Fibroblast of the conjunctiva (primary cell): ENCODE measurements around the gene CT83.

Experiments
- DNase-seq: peaks from one replicate; pipeline ENCODE4 v3.0.0-alpha.2; 2010; ENCODE audit warnings: low read depth

Gene CT83

GRCh38 chrX:116462822-116463221, at the start of gene CT83:
Gene CT83, minus strand, starts transcription at chrX:116462976. Its CDS starts 120 bp downstream, at chrX:116462856.
- DNase-seq, result peak; percentile 18

GRCh38 chrX:116499780-116500179, 37.0 kb upstream of the CT83 start:
- peak; percentile 28 for DNase-seq

DNA sequence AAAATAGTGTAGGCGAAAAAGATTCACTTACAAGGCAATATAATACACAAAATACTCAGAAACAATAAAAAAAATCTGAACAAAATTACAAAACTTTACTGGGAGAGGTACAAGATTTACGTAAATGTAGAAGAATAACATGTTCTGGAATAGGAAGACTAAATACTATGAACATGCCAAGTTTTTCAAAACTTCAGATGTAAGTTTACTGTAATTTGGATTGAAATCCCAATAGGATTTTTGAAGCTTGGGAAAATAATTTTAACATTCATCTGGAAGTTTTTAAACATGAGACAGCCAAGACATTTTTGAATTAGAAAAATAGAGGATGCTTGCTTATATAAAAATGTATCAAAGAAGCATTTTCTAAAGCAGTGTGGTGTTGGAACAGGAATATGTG, 30.5 kb upstream of the CT83 start:
- no peak for DNase-seq

DNA sequence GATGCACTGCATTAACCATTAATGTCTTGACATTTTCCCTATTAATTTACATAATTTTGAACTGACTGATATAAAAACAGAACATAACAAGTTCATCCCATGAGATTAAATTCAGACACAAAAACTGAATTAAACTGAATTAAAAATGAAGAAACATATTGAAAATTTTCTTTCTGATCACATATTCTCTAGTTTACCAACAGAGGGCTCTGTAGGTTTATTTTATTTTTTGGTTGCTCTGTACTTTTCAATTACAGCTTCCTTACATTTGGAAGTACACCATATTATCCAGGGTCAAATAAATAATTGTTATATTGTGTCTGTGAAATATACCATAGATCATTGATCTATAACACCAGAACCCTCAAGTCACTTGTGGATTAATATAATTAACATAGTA, 27.3 kb upstream of the CT83 start:
- DNase-seq, result no peak

- no peak for DNase-seq
These were observed 17.3 kb upstream of the CT83 start for GRCh38 chrX:116480059-116480458.

- DNase-seq, result no peak
These were observed 13.6 kb downstream of the CT83 start for GRCh38 chrX:116449156-116449555.

GRCh38 chrX:116436358-116436816, 26.4 kb downstream of the CT83 start, which contains the start of gene SLC6A14:
Gene SLC6A14, plus strand, starts transcription at chrX:116436606. Its CDS starts 104 bp downstream, at chrX:116436710.
- no peak for DNase-seq

GRCh38 chrX:116435597-116435996, 27.2 kb downstream of the CT83 start:
- no peak for DNase-seq

GRCh38 chrX:116427978-116428377, 34.8 kb downstream of the CT83 start:
- no peak for DNase-seq

DNA sequence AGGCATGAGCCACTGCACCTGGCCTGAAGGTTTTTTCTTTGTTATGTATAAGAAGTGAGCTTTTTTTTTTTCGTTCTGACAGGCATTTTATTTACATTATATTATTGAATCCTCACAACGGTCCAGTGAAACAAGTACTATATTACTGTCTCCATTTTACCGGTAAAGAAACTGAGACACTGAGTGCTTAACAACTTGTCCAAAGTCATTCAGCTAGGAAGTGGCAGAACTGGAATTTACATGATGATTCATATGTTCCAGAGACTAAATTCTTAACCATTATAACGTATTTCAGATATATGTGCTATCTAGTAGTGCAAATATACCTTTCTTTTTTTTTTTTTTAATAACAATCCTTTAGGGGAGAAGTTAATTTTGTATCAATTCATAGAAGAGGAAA, 44.8 kb downstream of the CT83 start:
- DNase-seq, result no peak

DNA sequence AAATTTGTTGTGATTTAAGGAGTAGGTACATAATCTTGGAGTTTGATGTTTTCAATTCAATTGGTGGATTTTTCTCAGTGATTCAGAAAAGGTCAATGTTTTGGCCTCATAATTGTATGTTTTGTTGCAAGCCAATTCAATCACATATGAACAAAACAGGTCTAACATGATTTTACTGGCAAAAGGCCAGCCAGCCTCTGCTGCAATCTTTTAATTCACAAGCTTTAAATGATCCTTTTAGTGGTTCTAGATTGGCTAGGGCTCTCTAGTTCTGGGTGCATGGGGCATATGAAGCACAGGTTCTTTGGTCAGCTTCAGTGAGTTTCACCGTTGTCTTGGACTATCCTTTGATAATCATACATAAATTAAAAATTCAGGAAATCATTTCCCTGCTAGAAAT, 45.6 kb downstream of the CT83 start:
- no peak for DNase-seq

DNA sequence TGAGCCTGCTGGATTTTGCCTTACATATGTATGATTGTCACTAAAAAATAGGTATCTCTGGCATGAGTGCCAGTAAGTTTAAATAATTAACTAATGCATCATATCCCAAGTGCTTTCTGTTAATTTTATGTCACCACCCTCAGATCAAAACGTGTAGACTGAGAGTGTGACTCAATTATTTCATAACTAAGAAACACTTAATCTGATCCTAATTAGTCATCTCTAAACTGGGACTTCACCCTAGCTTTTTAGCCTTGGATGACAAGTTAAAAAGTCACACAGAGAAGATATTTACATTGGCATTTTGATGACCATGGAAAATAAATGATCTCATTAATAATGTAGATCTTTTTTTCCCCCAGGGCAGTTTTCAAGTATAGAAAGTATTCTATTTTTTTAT, 49.5 kb downstream of the CT83 start:
- no peak for DNase-seq
